ENCODE results near the gene TBC1D14.
"Not testable (repeated sequence)": the region's sequence is repeated elsewhere in the genome, so short reads cannot be mapped to it uniquely, and the experiment has no call there.

TBC1D14 gene

DNA sequence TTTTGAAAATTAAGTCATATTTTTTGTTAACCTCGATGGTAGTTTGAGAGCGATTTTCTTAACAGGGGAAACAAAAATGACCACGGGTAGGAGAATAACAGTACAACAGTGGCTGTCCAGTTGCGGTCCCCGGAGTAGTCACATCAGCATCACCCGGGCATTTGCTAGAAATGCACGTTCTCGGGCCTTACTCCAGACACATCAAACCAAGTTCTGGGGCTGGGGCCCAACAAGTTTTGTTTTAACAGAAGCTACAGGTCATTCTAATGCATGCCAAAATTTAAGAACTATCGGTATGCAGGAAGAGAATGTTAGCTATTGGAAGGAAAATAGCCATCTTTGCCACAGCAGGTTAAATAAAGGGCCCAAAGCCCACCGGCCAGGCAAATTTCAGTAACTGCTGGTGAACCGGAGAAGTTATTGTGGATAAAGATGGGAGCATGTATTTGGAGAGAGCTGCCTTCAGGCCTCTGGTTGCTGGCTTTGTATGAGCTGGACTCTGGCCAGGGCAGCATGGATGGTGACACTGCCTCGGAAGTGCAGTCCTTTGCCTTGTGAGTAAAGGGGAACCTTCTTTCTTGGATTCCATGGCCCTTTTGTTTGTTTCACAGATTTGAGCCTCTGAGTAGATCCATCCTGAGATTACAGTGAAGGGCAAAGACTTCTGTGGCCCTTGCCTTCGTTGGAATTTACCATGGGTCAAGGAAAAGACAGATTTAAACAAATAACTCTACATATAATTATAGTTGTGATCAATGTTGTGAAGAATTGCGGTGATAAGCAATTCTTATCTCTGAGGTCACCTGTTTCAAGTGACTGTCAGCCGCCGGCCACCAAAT lies 62.1 kb downstream of the TBC1D14 start:
- no peak for DNase-seq (ENCODE audit: low read depth, low spot score)

DNA sequence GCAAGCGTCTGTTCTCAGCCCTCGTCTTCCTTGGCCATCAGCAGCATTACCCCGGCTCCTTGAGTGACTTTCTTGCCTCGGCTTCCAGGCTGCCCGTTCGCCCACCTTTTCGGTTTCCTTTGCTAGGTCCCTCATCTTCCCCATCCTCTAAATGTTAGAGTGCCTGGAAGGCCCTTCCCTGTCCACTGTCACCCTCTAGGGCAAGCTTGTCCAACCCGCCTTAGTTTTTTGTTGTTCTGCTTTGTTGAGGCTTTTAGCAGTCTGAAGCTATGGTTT lies 62.7 kb downstream of the TBC1D14 start:
- no peak for DNase-seq (ENCODE audit: low read depth, low spot score)

DNA sequence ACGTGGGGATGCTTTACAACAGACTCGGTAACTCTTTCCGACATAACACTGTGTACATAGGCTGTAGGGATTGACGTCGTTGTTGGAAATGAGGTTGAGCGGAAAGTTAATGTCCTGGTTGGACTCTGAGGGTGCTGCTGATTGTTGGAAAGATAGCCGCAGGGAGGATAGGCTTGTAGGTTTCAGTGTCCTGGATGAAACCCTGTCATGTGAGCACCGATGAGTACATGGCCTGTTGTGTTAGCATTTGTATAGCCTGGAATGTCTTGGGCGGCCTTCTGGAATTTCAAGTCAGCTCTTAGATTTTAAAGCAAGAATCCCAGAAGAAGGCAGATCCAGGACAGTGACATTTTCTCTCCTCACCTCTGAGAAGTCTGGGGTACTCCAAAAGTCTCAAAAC lies 63.3 kb downstream of the TBC1D14 start:
- no peak for DNase-seq (ENCODE audit: low read depth, low spot score)

DNA sequence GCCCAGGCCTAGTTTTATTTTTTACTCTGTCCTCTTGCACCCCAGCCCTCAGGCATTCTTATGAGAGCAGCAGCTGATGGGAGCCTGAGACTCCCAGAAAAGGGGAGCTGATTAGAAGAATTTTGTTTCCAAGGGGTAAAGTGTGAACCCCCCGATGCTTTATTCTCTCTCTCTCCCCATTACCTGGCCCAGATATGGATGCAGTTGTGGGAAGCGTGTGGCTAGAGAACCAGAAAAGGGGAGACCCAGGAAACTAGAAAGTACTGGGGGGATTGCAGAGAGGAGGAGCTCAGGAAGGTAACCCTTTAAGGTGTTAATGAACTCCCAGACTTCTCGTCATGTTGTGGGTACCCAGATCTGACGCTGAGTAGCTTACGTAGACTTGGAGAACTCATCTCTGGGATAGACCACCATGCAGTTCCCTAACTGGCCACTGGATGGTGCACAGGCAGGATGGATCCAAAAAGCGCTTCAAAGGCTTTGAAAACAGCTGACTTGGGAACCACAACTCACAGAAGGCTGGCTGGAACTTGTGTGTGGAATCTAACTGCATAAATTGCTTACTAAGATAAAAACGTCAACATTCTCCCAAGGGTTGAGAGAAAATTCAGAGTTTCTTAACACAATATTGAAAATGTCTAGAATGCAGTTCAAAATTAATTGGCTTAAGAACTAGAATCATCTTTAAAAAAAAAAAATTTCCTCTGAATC lies 64.7 kb downstream of the TBC1D14 start:
- peak; percentile 79 for DNase-seq (ENCODE audit: low read depth, low spot score)

DNA sequence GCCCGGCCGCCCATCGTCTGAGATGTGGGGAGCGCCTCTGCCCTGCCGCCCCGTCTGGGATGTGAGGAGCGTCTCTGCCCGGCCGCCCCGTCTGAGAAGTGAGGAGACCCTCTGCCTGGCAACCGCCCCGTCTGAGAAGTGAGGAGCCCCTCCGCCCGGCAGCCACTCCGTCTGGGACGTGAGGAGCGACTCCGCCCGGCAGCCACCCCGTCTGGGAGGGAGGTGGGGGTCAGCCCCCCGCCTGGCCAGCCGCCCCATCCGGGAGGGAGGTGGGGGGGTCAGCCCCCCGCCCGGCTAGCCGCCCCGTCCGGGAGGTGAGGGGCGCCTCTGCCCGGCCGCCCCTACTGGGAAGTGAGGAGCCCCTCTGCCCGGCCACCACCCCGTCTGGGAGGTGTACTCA lies 68.2 kb downstream of the TBC1D14 start:
- DNase-seq (ENCODE audit: low read depth, low spot score): not testable (repeated sequence)

DNA sequence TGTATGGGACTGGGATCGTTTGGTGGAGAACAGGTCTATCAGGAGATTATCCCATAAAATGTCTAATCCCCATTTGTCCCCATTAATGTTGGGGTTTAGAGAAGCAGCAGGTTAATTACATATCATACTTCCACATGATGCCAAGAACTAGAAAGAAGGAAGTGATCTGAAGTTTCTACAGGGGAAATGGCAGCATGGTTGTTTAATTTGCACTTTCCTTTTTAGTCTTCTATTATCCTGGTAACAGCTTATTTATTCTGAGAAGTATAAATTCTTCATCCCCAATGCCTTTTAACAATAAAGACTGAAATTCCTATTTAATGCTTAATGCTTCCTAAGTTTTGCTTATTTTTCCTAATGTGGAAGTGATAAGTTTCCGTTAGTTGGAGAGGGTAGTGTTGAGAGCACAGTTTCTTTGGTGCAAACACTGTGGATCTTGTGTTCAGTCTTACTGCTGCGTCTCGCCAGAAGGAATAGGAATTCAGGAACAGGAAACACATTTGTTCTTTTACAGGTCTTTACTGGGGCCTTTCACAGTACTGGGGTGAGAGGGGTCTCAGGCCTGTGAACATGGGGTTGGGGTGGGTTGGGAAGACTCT lies 74.0 kb downstream of the TBC1D14 start:
- DNase-seq (ENCODE audit: low read depth, low spot score): no peak

DNA sequence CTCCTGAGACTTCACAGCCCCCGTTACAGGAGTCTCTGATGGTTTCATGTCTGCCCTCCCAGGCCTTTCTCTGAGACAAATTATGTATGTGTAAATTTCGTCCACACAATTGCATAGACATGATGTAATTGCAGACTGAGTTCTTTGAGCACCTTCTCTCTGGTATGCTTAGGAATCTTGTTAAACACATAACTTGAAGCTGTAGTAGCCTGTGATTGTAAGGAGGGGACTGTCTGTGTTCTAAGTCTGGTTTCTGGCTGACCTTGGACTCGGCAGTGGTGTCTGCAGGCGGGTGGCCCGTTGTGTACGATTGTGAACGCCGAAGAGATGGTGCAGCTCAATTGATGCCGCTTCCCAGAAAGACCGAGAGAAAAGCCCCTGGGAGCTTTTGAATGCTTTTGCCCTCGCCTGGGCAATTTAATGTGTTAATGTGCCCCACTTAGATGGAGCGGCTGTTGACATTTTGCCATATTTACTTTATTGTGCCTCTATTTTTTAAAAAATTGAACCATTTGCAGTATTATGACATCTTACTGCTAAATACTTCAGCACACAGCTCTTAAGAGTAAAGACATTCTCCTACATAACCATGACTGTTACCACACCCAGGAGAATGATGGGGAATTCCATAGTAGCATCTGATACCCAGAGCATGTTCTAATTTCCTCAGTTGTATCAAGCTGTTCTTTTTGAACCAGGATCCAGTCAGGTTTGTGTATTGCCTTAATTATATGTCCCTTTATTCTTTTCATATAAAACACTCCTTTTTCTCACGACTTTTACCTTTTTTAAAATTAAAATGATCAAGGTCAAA lies 75.2 kb downstream of the TBC1D14 start:
- no peak for DNase-seq (ENCODE audit: low read depth, low spot score)

DNA sequence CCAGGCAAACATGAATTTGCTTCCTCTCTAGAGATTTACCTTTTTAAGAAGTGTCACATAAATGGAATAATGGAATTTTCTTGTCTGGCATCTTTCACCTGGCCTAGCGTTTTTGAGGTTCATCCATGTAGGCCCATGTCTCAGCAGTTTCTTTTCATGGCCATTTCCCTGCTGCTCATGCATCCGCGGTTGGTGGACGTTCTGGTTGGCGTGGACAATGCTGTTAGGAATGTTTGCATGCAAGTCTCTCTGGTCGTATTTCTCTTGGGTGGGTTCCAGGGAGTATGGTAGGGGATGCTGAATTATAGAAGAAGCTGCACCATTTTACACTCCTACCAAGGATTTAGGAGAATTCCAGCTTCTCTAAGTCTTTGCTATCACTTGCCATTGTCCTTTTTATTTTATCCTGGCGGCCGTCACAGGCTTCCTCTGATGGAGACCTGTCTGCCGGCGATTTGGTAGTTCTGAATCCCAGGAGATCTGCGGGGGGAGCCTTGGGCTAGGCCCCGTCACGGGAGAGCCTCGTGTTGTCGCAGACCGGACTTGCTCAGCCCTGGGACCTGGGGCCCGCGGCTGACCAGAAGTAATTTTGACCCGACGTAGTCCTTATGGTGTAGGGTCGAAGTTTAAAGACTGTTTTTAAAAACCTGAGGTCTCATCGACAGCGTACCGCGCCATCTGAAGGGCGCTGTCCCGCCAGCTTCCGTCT lies 76.6 kb downstream of the TBC1D14 start:
- peak; percentile 24 for DNase-seq (ENCODE audit: low read depth, low spot score)

DNA sequence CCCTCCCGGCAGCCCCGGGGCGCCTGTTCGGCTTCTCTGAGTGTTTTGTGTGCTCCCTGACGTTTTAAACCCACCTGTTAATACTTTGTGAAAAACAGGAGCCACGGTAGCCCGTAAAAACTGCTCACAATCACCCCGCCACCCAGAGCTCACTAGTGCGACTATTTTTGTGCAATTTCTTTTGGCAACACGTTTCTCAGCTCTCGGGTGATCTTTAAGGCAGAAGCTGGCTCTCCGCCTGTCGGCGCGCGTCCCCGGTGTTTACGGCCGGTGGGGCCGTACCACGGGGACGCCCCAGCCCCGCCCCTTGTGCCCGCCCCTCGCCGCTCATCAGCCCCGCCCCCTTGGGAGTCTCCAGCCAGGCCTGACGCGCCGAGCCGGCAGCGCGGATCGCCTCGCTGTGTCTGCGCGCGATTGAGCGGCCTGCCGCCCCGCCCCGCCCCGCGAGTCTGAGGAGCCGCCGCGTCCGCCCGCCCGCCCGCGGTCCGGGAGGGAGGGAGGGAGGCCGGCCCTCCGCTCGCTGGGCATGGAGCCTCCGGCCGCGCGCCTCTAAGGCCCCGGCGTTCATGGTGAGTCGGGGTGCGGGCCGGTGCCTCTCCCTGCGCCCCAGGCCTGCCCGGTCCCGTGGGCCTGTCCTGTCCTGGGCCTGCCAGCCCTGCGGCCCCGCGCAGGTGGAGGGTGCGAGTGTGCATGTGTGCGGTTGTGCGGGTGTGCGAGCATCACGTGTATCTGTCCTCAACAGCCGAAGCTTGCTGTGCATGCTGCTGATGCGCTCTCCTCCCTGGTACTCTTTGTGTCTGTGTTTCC lies 77.4 kb downstream of the TBC1D14 start:
- DNase-seq (ENCODE audit: low read depth, low spot score): peak; percentile 71

DNA sequence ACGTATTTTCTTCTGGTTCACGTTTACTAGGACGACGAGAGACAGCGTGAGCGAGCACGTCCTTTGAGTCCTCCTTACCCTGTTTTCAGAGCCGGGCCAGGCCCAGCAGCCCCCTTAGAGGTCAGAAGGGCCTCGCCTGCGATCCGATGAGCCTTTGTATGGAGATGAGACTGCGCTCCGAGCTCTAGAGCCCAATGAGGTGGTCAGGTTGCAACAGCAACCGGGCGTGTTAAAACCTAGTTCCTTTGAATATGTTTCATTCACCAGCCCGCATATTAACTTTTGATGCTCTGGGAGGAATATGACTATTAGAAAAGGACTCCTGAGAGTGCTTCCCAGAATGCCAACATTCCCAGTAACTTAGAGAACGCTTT lies 77.9 kb downstream of the TBC1D14 start:
- no peak for DNase-seq (ENCODE audit: low read depth, low spot score)

DNA sequence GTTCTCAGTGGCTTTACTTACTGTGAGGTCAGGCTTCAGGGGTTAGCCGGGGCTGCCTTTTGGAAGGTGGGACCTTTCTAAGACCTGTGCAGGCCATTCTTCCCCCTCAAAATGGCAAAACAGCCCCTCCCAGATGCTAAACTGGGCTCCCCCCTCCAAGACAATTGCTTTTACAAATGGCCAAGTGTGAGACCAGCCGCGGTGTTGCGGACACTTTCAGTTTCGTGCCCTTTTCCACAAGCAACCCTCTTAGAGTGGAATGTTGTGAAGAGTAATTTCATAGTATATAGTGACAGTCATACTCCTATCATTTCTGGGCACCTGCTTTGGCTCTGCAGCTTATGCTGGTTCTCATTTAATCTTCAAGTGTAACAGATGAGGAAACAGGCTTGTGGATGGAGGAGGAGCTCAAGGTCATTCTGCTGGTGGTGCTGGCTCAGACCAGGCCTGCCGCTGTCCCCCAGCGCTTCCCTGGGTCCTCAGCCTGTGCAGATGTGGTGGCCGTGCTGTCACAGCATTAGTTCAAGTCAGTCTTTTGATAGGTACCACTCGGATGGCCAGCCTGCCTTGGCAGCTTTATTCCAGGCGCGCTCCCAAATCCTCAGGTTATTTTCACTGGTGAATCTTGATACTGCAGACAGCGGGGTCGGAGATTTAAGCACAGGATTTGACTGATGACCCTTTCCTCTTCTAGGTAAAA lies 78.5 kb downstream of the TBC1D14 start:
- no peak for DNase-seq (ENCODE audit: low read depth, low spot score)

DNA sequence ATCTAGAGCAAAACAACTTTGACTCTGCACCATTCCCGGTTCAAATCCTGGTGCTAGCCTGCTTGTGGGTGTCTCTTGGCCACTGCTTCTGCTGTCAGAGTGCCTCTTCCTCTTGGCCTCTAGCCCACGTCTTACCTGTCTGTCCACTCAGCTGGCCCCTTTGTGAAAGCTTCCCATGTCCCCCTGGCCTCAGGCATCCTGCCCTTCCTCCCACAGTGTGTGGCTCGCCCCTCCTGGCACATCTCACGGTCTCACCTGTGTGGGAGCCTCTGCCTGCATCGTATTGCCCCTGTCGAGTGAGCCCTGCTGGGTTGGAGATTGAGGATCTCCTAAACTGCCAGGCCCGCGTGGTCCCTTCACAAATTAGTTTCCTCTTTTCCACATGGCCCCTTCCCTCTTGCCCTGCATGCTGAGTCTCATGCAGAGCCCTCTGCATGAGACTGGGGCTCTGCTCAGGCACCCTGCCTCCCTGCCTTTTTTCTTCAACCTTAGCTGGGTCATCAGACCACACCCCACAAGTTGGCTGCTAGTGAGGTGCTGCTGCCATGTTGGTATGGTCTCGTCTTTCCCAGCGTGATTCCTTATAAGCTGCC lies 79.8 kb downstream of the TBC1D14 start:
- no peak for DNase-seq (ENCODE audit: low read depth, low spot score)

DNA sequence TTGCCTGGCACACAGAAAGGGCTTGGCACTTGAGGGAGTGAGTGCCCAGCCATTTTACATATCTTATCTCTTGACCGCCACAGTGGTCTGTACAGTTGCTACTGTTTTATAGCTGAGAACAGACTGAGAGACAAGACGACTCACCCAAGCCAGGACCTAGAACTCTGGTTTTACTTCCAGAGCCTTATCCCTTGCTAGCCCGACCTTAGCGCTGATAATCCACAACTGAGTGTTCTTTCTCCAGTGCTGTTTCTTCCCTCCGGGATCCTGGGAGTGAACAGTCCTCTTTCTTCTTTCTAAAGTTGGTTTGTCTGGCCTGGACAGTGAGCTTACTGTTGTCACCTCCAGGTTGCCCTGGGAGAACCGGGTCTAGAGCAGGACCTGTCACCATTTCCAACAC lies 81.0 kb downstream of the TBC1D14 start:
- no peak for DNase-seq (ENCODE audit: low read depth, low spot score)

DNA sequence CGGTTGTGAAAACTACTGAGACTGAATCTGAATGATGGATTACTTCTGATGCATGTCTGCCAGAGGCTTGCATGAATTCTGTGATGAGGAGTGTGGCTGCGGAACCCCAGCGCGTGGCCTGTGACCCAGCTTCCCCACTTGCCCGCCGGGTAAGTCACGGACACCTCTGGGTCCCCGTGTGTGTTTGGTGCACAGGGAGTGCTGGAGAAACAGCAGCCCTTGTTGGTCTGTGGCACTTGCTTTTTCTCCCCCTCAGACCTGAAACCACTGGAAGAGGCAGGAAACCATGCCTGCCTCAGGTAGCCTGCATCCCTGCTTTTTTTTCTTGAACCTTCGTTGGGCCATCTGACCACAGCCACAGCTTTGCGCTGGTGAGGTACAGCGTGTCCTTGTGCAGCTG lies 81.6 kb downstream of the TBC1D14 start:
- no peak for DNase-seq (ENCODE audit: low read depth, low spot score)

DNA sequence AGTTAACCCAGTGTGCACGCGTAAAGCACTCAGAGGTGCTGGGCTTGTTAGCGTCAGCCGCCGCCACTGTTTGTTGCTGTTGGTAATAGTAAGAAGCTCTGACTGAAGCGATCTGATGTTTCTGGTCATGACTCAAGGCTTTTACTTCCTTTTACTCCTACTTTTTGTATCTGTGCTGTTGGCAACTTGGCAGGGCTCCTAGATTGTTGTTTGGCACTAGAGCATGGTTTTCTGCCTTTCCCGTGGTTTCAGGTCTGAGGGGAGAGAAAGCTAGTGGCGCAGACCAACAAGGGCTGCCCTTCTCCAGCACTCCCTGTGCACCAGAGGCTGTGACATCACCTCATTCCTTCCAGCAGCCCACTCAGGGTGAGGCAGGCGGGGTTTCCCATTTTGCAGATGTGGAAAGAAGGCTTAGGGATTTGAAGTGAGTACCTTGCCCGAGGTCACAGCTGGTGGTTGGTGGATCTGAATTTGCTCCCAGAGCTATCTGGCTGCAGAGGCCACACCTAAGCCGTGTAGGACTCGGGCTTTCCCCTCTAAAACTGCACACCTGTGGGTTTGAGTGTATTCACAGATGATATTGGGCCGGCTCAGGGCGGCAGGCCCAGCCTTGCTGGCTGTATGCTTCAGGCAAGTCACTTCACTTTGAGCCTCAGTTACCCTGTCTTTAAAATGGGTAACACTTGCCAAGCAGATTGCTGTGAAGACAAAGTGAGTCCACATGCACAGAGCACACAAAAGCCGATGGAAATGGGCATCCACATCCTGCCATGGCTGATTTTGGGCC lies 82.3 kb downstream of the TBC1D14 start:
- peak; percentile 45 for DNase-seq (ENCODE audit: low read depth, low spot score)

DNA sequence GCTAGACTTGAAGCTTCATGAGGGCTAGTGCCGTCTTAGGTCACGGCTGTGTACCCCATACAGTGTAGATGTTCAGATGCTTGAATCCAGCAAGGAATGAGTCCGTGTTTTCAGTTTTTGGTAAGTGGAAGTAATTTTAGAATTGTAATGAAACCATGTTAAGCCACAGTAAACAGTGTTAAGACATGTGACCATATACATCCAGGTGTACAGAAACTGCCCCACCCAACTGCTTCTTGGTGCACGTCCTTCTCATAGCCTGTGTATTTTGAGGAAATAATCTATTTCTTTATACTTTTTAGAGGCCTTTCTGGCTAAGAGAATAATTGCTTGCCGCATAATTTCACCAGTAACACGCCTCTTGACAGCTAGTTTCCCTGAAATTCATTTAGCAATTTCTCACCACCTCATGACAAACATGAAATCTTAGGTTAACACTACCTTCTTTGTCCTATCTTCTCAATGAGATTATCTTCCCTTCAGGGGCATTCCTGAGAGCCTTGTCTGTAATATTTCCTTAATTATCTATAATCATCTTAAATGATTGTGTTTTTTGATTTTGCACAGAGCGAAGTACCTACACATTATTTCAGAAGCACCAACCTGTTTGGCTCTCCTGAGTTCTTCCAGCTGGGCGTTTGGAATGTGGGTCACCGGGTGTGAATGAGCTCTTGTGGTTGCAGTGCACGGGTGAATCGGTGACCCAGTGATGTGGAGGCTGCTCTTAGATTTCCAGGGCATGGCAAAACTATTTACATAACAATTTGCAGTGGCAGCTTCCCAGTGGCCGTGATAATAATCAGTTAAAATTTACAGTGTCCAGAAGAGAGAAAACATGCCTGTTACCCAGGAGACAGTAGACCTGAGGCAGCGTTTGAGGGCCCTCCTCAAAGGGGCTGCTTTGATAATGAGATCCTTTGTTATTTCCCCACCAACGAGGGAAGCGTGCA lies 83.4 kb downstream of the TBC1D14 start:
- DNase-seq (ENCODE audit: low read depth, low spot score): no peak

DNA sequence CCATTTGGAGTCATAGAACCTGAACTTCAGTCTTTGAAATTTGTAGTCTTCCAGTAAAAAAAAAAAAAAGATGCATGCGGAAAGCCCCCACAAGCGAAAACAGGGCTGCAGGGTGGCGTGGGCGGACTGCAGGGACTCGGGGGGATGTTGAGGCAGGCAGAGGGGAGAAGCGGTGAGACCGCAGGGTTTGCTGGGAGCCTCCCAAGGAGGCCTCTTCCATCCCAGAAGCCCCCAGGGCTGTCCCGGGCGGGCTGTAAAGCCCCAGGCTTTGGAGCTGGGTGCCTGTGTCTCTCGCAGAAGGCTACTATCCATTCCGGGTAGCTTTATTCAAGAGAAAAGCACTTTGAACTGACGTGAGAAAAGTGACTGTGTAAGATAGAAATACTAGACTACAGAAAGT lies 86.9 kb downstream of the TBC1D14 start:
- DNase-seq (ENCODE audit: low read depth, low spot score): no peak

Measured in smooth muscle cell of the brain vasculature (primary cell).